ENCODE data around the gene UGT1A6. TPM values are rescaled to one million over a fixed set of nuclear protein-coding genes. Genes with fewer than 3 reads are reported as not detected.

UGT1A6 gene
- total and polyA plus RNA-seq, 2 donors (not counting 3 experiments of a cell fraction or from before 2014, with no cell fraction given) = not detected

DNA sequence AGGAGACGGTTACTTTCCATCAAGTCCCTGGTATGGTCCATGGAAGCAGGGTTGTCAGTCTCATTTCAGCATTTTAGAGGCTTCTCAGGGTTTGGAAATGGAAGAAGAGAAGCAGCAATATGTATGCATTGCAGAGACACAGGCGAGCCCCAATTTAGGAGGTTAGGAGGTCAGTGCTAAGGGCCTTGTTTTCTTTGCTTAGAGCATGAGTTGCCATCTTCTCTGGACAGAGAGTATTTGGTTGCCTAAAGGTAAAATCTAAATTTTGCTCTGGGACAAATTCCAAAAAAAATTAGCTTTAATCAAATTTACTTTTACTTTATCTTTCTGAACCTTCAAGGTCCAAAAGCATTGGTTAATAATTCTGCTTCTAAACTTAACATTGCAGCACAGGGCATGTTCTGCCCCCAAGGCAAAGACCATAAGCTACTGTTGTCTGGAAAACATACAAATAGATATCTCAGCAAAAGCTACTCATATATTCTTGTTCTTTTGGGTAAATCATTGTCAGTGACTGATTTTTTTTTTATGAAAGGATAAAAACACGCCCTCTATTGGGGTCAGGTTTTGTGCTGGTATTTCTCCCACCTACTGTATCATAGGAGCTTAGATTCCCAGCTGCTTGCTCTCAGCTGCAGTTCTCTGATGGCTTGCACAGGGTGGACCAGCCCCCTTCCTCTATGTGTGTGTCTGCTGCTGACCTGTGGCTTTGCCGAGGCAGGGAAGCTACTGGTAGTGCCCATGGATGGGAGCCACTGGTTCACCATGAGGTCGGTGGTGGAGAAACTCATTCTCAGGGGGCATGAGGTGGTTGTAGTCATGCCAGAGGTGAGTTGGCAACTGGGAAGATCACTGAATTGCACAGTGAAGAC lies 21.2 kb upstream of the UGT1A6 start, which contains the start of gene UGT1A9:
UGT1A9 (plus strand) TSS at position 609 of the 872 bp plus-strand sequence; CDS start at position 646, 37 bp downstream.
- no peak within 1 kb of the TSS for H3K4me2 ChIP-seq (ENCODE audit: insufficient read depth, low read length)
- no peaks in the 10 kb centered on the region for H3K79me2 ChIP-seq (ENCODE audit: control insufficient read depth, insufficient read depth, low read length)
- dilution Hi-C loops (cut with MboI; ENCODE audit: extremely low pct_ligation_motif_present, low sequenced_read_pairs) = no loop called here
- no peaks in the 10 kb centered on the region for H3K36me3 ChIP-seq (ENCODE audit: control insufficient read depth in 2 of 2, extremely low read depth in 1 of 2, insufficient read depth in 2 of 2, low read length in 2 of 2)
- H3K27me3 ChIP-seq (ENCODE audit: control insufficient read depth in 2 of 2, insufficient read depth in 2 of 2, low read length in 2 of 2) = no peaks in the 10 kb centered on the region
- no peak for FAIRE-seq
- no peak within 1 kb of the TSS for H3K4me3 ChIP-seq (replicated peaks in 1 of 3; ENCODE audit: insufficient read depth in 1 of 3, low read depth in 1 of 3, low read length in 3 of 3)
- H4K20me1 ChIP-seq (replicated peaks; ENCODE audit: control insufficient read depth, extremely low read depth, insufficient read depth, low read length) = no peaks in the 10 kb centered on the region
- H2AFZ ChIP-seq (ENCODE audit: low read depth, low read length) = no peak within 1 kb of the TSS
- H3K9ac ChIP-seq (replicated peaks; ENCODE audit: extremely low read depth, insufficient read depth, low read length) = no peak within 1 kb of the TSS
- ChIA-PET CTCF (no interaction called here), POLR2A (no interaction called here)
- no peaks in the 10 kb centered on the region for H3K4me1 ChIP-seq (ENCODE audit: control insufficient read depth, extremely low read depth, insufficient read depth, low read length)
- intact Hi-C loops (cut with micrococcal nuclease) = no loop called here
- no TSS peak for BruUV-seq (replicated peaks)
- TF ChIP-seq POLR2AphosphoS5 (IDR thresholded peaks at IDR 0.05; ENCODE audit: insufficient read depth, low read depth, low read length) = no peak
- no peak for TF ChIP-seq EZH2 (IDR thresholded peaks at IDR 0.05; ENCODE audit: borderline replicate concordance, low read depth, low read length, severe bottlenecking)
- no peak for TF ChIP-seq JUN (IDR thresholded peaks at IDR 0.05; ENCODE audit: borderline replicate concordance, insufficient read depth, insufficient read length, low read depth)
- TF ChIP-seq, protein P1, sequence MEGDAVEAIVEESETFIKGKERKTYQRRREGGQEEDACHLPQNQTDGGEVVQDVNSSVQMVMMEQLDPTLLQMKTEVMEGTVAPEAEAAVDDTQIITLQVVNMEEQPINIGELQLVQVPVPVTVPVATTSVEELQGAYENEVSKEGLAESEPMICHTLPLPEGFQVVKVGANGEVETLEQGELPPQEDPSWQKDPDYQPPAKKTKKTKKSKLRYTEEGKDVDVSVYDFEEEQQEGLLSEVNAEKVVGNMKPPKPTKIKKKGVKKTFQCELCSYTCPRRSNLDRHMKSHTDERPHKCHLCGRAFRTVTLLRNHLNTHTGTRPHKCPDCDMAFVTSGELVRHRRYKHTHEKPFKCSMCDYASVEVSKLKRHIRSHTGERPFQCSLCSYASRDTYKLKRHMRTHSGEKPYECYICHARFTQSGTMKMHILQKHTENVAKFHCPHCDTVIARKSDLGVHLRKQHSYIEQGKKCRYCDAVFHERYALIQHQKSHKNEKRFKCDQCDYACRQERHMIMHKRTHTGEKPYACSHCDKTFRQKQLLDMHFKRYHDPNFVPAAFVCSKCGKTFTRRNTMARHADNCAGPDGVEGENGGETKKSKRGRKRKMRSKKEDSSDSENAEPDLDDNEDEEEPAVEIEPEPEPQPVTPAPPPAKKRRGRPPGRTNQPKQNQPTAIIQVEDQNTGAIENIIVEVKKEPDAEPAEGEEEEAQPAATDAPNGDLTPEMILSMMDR (IDR thresholded peaks at IDR 0.05; ENCODE audit: extremely low read depth in 1 of 2, insufficient read depth in 1 of 2, low read depth in 1 of 2, low read length in 2 of 2) = no peak
- no peak for TF ChIP-seq MYC (IDR thresholded peaks at IDR 0.05; ENCODE audit: low read depth, low read length)
- TF ChIP-seq POLR2A (IDR thresholded peaks at IDR 0.05; ENCODE audit: low read depth, low read length) = no peak
- TF ChIP-seq MAX (IDR thresholded peaks at IDR 0.05; ENCODE audit: insufficient read depth, insufficient read length) = no peak
- no peak for TF ChIP-seq GATA2 (IDR thresholded peaks at IDR 0.05; ENCODE audit: insufficient read depth, insufficient read length, low read depth, low read length)
- TF ChIP-seq FOS (IDR thresholded peaks at IDR 0.05; ENCODE audit: borderline replicate concordance, insufficient read depth, low read length) = no peak
- no peak for DNase-seq (ENCODE audit: low read depth, low spot score)
- no peak within 1 kb of the TSS for H3K27ac ChIP-seq (ENCODE audit: insufficient read depth, low read depth, low read length)
- H3K9me1 ChIP-seq (replicated peaks; ENCODE audit: control insufficient read depth, extremely low read depth, insufficient read depth, low read length) = no peaks in the 10 kb centered on the region
- H3K9me3 ChIP-seq (replicated peaks; ENCODE audit: control insufficient read depth, insufficient read depth, low read length) = no peaks in the 10 kb centered on the region
